ENCODE results near the gene MGLL.

MGLL gene

DNA sequence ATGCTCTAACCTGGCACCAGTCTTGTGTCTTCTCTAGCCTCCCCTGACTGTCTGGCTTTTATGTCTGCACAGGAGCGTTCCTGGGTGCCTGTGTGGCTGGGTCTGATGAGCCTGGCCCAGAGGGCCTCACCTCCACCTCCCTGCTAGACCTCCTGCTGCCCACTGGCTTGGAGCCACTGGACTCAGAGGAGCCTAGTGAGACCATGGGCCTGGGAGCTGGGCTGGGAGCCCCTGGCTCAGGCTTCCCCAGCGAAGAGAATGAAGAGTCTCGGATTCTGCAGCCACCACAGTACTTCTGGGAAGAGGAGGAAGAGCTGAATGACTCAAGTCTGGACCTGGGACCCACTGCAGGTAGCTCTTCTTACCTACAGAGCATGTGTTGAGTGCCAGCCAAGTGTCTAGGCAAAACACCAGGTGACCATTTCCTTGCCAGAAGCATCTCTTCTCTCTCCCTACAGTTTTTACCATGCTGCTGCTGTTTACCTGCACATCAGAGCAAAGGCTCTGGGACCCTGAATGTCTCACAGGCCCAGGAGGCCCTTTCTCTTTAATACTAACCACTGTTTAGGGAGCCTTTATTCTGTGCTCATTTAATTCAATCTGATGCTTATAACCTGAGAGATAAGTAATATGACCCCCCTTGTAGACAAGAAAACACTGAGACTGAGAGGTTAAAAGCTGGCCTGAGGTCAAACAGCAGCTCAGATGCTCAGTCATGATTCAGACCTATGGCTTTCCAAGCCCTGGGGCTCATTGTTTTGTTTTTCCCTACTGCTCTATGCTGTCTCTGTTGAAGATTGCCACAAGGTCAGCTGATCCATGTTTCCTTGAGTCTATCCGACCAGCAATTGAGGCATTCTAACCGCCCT, 182.9 kb downstream of the MGLL start:
- TF ChIP-seq, protein P1, sequence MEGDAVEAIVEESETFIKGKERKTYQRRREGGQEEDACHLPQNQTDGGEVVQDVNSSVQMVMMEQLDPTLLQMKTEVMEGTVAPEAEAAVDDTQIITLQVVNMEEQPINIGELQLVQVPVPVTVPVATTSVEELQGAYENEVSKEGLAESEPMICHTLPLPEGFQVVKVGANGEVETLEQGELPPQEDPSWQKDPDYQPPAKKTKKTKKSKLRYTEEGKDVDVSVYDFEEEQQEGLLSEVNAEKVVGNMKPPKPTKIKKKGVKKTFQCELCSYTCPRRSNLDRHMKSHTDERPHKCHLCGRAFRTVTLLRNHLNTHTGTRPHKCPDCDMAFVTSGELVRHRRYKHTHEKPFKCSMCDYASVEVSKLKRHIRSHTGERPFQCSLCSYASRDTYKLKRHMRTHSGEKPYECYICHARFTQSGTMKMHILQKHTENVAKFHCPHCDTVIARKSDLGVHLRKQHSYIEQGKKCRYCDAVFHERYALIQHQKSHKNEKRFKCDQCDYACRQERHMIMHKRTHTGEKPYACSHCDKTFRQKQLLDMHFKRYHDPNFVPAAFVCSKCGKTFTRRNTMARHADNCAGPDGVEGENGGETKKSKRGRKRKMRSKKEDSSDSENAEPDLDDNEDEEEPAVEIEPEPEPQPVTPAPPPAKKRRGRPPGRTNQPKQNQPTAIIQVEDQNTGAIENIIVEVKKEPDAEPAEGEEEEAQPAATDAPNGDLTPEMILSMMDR (IDR thresholded peaks at IDR 0.05; ENCODE audit: extremely low read depth, missing control alignments): no peak
- DNase-seq (ENCODE audit: low spot score): no peak

Data from GM20000 (cell line).